CD4-positive, alpha-beta T cell treated with Interleukin-15 for 4 hours (primary cell): Measurements from ENCODE around the gene TXNL4A.

Experiments
- DNase-seq: peaks from one replicate; pipeline ENCODE4 v3.0.0-alpha.2; 2020; ENCODE audit warnings: low spot score

The TXNL4A gene

GRCh38 chr18:79948719-79949411 is 39.5 kb downstream of the TXNL4A start:
- no peak for DNase-seq

GRCh38 chr18:79947881-79948610 is 40.3 kb downstream of the TXNL4A start:
- DNase-seq = no peak

GRCh38 chr18:79947054-79947755 is 41.2 kb downstream of the TXNL4A start:
- no peak for DNase-seq

- no peak for DNase-seq
Observed at GRCh38 chr18:79945118-79946042, 43.0 kb downstream of the TXNL4A start.

GRCh38 chr18:79944746-79945117 is 43.6 kb downstream of the TXNL4A start:
- DNase-seq = no peak

GRCh38 chr18:79944126-79944731 is 44.1 kb downstream of the TXNL4A start:
- no peak for DNase-seq

- DNase-seq = no peak
Observed at GRCh38 chr18:79943608-79944125, 44.7 kb downstream of the TXNL4A start.

GRCh38 chr18:79942786-79943607 is 45.4 kb downstream of the TXNL4A start:
- no peak for DNase-seq

- DNase-seq = no peak
Observed at GRCh38 chr18:79942211-79942610, 46.2 kb downstream of the TXNL4A start.

GRCh38 chr18:79941473-79942119 is 46.8 kb downstream of the TXNL4A start:
- no peak for DNase-seq

- no peak for DNase-seq
Observed at GRCh38 chr18:79940814-79941472, 47.4 kb downstream of the TXNL4A start.

GRCh38 chr18:79940126-79940813 is 48.1 kb downstream of the TXNL4A start:
- DNase-seq = no peak

- no peak for DNase-seq
Observed at GRCh38 chr18:79939096-79939495, 49.3 kb downstream of the TXNL4A start.

GRCh38 chr18:79938196-79938595 is 50.2 kb downstream of the TXNL4A start:
- DNase-seq = no peak

GRCh38 chr18:79937103-79937860 is 51.1 kb downstream of the TXNL4A start:
- DNase-seq = no peak

- DNase-seq = no peak
Observed at GRCh38 chr18:79936641-79937040, 51.7 kb downstream of the TXNL4A start.

- no peak for DNase-seq
Observed at GRCh38 chr18:79935925-79936324, 52.4 kb downstream of the TXNL4A start.

- no peak for DNase-seq
Observed at GRCh38 chr18:79935499-79935898, 52.9 kb downstream of the TXNL4A start.
